GM08714 (cell line): ENCODE measurements around the gene C2CD3.

ENCODE experiments used
- H3K4me3 ChIP-seq: fragments of 200-500 bp; sonication (Bioruptor generic); 2 replicates; pipeline ENCODE4 v1.5.1; 2014; ENCODE audit warnings: mild to moderate bottlenecking, low read length, inconsistent platforms
- ZNF274 ChIP-seq: IDR thresholded peaks from 2 replicates; pipeline ENCODE4 v1.6.1; 2012; ENCODE audit warnings: mild to moderate bottlenecking, low read depth, low read length

C2CD3 gene

GRCh38 chr11:74014880-74015279, 155.9 kb downstream of the C2CD3 start:
- H3K4me3 ChIP-seq, result no peak overlapping the region
- TF ChIP-seq ZNF274, result no peak

- H3K4me3 ChIP-seq, result no peak overlapping the region
- TF ChIP-seq ZNF274, result no peak
These were observed 157.7 kb downstream of the C2CD3 start for GRCh38 chr11:74013141-74013540.

GRCh38 chr11:74012074-74012809, 158.6 kb downstream of the C2CD3 start:
- TF ChIP-seq ZNF274, result no peak
- H3K4me3 ChIP-seq, result no peak overlapping the region

DNA sequence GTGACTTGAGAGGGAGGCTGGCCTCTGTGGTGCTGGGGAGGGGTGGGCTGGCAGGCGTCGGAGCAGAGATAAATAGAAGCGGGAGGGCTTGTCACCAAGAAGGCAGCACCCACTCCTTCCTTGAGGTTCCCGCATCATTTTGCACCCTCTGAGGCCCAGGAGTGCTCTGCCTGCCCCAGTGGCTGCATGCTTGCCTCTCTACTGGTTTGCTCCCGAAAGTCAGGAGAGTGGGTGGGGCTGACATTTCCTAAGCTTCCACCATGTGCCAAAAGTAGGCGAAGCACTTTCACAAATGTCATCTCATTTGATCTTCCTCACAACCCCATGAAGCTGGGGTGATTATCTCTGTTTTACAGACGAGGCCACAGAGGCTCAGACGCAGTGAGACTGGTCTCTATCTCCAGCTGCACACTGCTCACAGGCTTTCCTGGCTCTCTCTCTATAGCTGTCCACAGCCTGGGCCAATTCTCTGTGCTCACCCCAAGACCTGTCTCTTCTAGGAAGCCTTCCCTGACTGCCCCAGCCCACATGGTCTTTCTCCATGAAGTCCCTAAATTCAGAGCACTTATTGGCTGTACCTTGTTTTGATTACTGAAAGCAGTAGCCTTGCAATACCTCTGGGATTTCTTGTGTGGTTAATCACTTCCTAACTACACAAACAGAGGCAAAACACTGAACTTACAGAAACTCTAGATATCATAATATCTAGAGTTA, 159.3 kb downstream of the C2CD3 start:
- no peak overlapping the region for H3K4me3 ChIP-seq
- TF ChIP-seq ZNF274, result no peak

- no peak overlapping the region for H3K4me3 ChIP-seq
- TF ChIP-seq ZNF274, result no peak
These were observed 160.2 kb downstream of the C2CD3 start for GRCh38 chr11:74010306-74011300.

GRCh38 chr11:74009675-74010305, 161.0 kb downstream of the C2CD3 start:
- TF ChIP-seq ZNF274, result no peak
- H3K4me3 ChIP-seq, result no peak overlapping the region

DNA sequence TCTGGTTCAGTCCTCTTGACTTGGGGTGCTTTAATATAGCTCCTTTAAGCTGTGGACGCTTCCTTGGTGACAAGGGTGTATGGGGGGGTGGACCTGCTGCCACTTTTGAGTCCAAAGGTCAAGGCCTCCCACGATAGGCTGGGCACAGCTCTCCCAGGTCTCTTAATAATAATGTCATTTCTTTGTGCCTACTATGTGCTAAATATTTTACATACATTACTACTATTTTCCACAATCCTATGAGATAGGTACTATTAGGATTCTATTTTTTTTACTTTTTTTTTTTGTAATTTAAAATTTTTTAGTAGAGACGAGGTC, 161.6 kb downstream of the C2CD3 start:
- H3K4me3 ChIP-seq, result no peak overlapping the region
- TF ChIP-seq ZNF274, result no peak

DNA sequence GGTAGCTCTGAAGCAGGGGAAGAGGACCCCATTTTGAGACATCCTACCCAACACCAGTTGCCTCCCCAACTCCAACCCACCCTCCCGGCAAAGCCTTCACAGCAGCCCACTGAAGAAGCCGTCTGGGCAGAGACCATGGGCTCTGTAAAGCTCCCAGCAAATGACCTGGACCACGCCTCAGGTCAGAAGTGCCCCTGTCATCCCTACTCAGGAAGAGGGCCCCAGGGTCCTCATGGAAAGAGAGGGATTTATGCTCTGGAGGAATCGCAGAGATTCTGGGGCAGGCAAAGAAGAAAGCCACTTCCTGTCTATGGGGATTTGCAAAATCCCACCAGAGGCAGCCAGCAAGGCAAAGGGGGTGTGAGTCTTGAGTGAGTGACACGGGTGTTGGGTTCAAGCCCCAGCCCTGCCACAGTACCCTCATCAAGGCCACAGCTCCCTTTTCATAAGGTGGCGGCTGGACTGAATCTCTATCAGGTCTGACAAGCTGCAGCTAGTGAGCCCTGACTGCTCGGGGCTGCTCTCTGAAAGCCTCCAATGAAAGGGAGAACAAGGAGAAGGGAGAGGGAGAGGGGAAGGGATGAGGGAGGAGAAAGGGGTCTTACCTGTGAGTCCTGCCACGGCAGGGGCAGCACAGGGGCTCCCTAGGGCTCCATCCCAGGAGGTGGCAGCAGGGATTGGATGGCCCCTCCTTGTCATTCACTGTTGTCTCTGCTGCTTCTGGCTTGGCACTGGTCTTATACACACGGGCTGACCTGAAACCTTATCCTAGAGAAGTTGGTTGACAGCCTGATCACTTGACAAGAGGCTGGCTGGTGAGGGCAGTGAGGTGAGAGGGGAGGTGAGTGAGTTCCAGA, 162.2 kb downstream of the C2CD3 start, which contains the start of gene UCP3:
Gene UCP3 (minus strand): TSS at position 713 of the 857 bp plus-strand sequence. CDS start 2,043 bp downstream, outside the sequence.
- TF ChIP-seq ZNF274, result no peak

GRCh38 chr11:74007691-74008372, 163.0 kb downstream of the C2CD3 start:
- H3K4me3 ChIP-seq, result no peak overlapping the region

More for the DNA sequence above, 162.2 kb downstream of the C2CD3 start, which contains the start of gene UCP3:
- H3K4me3 ChIP-seq, result no peak within 1 kb of the TSS

GRCh38 chr11:74006743-74007304, 164.0 kb downstream of the C2CD3 start:
- no peak overlapping the region for H3K4me3 ChIP-seq
- no peak for TF ChIP-seq ZNF274

More at GRCh38 chr11:74007691-74008372, 163.0 kb downstream of the C2CD3 start:
- no peak for TF ChIP-seq ZNF274

GRCh38 chr11:74005721-74006517, 164.9 kb downstream of the C2CD3 start:
- TF ChIP-seq ZNF274, result no peak

More at GRCh38 chr11:74005721-74006517, 164.9 kb downstream of the C2CD3 start:
- no peak overlapping the region for H3K4me3 ChIP-seq
